GM18867 (cell line): ENCODE measurements around the gene CITED1.
A peak's percentile ranks its signal among the peaks of the same experiment; 100 is the strongest.
"Not testable (repeated sequence)": the region's sequence is repeated elsewhere in the genome, so short reads cannot be mapped to it uniquely, and the experiment has no call there.

Experiments used
- ATAC-seq: cut with Tn5 transposase; IDR thresholded peaks from one replicate; pipeline ENCODE4 v1.9.1; 2021; ENCODE audit warnings: mild to moderate bottlenecking, moderate library complexity; ENCODE audit not compliant: unreplicated experiment

The CITED1 gene, protein sequence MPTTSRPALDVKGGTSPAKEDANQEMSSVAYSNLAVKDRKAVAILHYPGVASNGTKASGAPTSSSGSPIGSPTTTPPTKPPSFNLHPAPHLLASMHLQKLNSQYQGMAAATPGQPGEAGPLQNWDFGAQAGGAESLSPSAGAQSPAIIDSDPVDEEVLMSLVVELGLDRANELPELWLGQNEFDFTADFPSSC

DNA sequence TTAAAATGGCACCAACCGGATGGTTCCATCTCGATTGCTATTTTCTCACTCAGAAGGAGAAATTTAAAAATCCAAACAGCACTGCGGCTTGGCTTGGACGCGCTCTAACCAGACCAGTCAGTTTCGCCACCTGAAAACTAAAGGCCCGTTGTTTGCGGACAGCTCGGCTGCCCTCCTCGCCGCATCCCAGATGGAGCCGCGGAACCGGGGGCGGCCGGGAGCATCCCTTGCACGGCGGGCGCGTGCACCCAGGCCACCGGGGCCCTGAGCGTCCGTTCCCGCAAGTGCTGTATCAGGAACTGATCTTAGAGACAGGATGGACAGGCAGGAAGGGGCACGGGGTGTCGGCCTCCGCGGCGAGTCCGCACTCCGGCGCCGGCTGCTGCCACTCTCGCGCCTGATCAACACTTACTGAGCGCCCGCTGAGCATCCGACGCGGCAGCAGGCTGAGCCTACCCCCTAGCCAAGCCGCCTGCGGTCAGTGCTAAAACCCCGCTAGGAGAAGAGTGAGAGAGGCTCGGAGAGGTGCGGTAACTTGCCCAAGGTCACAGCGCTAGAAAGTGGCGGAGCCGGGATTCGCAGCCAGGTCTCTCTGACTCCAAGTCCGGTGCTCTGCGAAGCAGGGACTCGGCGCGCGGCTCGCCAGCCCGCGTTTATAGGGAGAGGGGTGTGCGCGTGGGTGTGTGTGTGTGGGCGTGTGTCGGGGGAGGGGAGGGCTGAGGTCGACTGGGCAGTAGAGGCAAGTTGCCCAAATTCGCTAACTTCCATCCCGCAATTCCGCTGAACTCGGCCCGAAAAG, at the start of gene CITED1:
Gene CITED1, minus strand, starts transcription at position 629 of the 799 bp plus-strand sequence. CDS start 3,045 bp downstream, outside the sequence.
- no peak for ATAC-seq

DNA sequence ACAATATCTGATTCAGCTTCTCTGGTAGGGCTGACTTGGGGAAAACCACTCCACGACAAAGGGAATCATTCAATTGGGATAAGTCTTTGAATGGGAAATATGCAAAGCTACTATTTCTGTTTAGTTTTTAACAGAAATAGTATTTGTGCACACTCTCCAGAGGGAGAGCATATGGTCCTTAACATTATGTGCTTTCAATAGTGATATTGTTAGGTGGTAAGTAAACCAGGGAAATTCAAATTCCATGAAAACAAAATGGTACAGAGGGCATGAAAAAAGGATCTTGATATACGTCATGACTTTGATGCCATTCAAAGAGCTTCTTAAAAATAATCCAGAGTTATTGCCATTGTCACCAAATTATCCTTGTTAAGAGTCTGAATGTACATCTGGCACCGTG, 47.1 kb upstream of the CITED1 start:
- no peak for ATAC-seq

DNA sequence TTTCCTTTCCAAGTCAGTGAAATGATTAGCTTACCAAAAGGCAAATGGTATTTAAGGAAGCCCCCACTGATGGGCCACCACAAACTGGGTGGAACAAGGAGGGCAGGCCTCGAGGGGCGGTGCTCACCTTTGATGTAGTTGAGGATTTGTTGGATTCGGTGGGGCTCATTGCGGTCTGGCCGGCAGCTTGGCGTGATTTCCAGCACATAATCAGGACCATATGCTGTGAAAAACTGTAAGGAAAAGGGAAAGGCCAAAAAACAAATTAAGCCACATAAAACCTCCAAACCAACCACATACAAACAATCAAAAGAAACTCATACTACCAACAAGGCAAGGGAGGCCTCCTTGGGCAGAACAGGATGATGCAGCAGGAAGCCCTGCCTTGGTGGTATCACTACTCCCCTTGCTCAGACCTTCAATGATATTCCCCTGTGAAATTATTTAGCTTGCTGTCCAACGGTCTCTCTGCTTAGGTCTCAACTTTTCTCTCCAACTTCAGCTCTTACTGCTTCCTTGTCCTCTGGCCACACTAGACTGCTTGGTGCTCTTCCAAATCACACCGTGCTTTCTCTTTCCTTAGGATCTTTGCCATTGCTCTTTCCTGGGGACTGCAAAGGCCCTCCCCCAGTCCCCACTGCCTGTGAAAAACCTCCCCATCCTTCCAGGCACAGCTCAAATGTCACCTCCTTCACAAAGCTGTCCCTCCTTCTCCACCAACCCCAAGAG, 46.1 kb upstream of the CITED1 start:
- no peak for ATAC-seq

DNA sequence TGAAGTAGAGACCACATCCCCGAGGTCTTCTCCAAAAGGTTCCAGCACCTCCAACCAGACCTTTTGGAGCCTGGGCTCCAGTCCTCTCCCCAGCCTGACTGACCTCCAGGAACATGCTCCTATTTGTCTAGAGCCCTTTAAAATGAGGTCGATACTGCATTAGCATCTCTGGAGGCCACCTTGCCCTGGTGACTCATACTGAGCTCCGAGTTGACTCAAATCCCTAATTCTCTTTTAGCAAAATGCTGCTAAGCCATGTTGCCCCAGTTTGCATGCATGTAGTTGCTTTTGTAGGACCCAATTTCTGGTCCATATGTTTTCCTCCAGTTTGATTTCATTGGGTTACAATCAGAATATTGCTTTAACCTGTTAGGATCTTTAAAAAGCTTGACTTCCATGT, 43.5 kb upstream of the CITED1 start:
- ATAC-seq = peak; percentile 97

DNA sequence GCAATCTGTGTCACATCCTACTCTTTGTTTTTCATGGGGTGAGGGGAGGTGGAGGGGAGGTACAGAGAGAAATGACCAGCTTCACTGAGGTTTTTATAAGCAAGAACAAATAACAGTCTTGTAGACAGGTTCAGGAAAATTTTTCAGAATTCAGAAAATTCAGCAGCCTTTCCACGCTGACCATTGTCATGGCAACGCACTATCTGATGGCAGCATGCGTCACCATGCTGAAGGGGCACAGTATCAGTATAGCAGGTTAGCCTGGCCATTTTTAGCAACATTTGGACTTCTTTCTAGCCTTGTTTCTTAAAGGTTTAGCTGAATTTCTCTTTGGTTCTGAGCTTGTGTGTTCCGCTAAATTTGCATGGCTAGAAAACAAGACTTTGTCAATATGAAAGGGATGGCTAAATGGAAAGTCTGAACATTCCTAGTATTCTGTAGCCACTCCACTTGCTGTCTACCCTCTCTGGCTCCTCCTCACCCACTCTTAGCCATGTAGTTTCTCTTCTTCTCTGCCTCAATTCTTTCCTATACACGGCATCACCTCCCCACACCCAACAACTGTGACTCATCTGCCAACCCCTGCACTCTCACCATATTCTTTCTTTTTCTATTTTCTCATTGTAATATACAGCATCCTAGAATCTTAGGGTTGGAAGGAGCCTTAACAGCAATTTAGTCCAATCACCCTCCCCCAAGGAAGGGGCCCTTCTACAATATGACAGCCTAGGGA, 42.7 kb upstream of the CITED1 start:
- no peak for ATAC-seq

DNA sequence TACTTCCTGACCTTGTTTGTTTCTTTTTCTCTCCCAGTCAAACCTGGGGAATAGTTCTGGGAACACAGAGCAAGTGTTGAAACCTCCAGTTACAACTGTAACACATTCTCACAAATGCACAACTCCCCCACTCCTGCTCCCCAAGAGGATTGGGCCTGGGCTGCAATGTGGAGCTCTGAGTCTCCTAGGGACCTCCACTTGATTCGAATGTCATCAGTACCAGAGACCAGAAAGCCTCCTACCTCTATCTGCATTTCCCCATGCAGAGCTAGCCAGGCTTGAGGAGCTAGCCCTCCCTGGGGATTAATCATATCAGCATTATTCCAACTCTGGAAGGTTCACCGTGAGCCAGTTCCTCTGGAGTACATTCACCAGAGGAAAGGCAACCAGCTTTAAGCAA, 41.7 kb upstream of the CITED1 start:
- no peak for ATAC-seq

DNA sequence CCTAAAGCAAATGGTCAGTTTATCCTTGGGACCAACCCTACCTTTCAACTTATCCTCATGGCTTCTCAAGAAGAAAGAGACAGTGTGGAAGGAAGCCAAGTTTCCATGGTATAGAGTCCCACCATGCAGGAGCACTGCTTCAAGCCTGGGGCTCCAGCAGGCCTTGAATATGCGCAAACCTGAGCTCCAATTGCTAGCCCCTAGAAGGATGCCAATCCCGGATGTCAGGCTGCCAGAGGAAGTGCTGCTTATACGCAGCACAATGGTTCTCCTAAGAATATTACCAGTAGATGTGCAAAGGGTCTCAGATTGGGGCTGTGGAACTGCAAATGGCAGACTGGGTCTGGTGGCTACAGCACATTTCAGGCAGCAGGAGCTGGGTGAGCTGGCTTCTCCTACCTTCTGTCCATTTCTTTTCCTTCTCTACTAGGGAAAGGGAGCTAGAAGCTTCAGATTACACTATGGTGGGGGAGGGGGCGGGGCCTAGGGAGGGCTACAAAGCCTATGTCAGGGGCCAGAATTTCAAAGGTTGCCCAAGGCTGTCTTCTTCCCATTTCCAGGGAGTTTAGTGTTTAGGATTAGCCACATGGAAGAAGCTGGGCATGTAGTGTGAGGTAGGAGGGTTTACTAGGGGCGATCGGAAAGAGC, 40.7 kb upstream of the CITED1 start:
- ATAC-seq = no peak

DNA sequence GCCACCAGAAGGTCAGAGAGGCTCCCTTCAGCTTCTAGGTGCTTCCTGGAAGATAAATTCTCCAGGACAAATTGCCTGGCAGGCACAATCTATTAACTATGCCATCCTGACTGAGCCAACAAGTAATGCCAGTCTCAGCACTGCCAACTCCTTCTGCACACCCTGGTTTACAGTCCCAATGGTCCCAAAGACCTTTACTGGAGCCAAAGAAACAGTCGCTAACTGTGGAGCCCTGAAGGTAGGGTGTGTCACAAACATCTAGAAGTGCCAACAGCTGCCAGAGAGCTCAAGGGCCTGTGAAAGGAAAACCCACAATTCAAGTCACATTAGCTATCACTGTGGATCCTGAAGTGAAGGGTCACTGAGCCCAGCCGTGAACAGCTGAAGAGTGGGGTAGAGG, 34.9 kb upstream of the CITED1 start:
- no peak for ATAC-seq

DNA sequence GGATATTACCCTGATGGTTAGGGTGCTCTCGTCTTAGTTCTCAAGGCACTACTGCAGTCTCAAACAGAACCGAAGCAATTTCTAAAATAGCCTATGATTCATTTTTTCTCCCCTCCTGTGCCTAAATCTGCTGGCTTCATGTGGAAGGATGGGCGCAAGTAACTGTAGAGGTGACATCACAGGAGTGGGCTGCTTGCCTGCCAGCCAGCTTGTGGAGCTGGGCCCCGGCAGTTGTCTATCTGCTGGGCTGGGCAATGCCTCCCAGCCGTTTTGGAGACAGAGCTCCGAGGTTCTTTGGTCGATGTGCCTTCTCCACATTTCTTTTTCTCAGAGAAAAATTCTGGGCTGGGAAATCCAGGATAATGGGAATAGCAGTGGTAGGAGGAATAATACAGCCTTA, 34.3 kb upstream of the CITED1 start:
- ATAC-seq = no peak

DNA sequence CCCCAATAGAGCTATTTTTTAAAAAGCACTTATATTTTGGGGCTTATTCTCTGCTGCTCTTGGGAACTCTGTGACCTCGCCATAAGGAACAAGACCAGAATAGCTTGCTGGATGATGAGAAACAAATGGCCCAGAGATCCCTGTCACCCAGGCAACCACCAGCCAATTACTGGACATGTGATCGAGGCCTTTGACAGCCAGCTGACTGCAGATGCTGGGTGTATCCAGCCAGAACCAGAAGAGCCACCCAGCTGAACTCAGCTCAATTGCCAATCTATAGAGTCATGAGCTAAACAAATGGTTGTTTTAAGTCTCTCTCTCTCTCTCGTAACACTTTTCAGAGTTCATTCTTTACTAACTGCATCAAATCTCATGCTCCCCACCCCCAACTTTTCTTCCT, 24.4 kb upstream of the CITED1 start:
- ATAC-seq = no peak

DNA sequence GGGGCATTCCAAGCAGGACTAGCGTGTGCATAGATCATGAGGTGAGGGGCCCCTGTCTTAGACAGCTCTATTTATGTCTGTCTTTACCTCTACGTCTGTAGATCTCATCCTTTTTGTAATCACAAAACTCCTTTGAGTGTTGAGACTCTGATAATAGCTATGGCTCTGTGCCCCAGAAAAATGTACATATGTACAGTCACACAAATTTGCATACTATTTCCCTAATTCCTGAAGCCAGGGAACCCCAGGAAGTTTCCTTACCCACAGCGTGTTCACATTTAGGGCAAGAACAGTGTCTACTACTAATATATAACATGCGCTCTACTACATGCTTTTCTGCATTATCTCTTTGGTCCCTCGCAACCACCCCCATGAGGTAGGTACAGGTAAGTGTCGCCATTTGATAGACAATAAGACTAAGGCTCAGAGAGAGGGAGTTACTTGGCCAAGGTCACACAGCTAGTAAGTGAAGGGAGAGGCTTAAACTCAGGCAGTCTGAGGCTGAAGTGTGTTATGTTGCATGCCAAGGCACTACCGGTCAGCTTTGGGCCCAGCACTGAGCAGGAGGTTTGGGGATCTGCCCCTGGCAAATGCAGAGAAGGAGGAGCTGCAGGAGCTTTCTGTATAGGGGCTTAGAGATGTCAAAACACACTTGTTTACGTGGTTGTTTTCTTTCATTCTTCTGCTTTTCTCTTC, 21.0 kb upstream of the CITED1 start:
- ATAC-seq = no peak

DNA sequence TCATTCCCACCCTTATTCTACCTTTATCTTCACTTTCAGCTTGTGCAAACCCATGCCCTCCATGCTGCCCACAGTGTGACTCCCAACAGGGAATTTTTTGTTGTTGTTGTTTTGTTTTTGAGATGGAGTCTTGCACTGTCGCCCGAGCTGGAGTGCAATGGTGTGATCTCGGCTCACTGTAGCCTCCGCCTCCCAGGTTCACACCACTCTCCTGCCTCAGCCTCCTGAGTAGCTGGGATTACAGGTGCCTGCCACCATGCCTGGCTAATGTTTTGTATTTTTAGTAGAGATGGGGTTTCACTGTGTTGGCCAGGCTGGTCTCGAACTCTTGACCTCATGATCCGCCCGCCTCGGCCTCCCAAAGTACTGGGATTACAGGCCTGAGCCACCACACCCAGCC, 13.9 kb upstream of the CITED1 start:
- ATAC-seq = not testable (repeated sequence)

DNA sequence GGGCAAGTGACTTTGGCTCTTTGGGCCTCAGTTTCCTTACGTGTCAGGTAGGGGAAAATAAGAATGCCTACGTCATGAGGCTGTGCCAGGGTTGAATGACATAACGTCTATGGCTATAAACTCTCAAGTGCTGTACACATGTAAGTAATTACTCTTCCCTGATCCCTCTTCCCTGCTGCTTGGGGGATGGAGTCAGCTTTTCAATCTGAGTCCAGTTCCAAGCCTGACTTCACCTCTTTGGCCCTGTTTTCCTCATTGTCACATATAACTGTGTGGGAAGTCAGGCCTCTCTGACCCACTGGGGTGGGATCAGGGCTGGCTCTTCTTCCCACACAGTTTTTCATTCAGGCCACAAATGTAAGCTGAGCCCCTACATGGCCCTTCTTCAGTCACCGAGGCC, 11.4 kb upstream of the CITED1 start:
- no peak for ATAC-seq

DNA sequence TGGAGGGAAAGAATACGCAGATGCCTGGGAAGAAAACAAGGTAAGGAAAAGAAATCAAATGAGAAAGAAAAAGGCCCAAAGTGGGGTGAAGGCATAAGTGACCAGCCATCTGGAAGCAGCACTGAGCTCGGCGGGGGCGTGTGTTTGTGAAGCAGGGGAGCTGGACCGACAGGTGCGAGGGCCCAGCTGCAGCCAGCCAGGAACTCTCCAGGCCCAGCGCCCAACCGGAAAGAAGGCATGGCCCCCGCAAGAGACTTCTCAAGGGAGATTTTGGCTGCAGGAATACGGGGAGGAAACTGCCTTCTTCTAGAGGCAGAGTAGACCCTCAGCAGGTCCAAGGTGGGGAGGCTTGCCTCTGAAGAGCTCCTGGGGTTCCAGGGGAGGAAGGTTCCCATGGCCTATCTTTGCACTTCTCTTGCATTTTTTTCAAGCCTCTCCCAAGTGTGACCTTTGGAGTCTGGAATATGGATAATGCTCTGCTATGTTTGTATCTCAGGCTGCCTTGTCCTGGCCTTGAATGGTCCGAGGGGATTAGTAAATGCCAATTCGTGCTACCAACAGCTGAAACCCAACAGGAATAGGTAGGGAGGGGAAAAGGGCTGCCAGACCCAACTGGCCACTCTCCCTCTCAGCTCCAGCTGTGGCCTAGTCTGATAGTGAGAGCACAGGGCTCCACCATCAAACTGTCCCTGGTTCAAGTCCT, 10.8 kb upstream of the CITED1 start:
- ATAC-seq = no peak

DNA sequence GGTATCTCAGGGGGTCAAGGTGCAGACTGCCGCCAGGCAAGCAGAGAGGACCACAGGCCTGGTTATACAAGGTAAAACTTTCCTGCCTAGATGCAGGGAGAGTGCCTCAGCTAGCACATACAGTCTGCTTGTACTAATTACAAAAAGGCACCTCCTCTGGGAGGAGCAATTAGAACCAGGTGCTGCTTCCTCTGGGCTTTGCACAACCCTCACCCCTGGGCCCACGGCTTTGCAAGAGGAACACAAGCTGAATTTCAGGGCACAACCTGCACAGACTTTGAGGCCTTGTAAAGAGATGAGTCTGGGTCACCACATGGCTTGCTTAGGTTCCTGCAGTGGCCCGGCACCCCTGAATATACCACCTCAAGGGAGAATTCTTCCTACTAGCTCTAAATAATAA, 9.2 kb upstream of the CITED1 start:
- no peak for ATAC-seq

DNA sequence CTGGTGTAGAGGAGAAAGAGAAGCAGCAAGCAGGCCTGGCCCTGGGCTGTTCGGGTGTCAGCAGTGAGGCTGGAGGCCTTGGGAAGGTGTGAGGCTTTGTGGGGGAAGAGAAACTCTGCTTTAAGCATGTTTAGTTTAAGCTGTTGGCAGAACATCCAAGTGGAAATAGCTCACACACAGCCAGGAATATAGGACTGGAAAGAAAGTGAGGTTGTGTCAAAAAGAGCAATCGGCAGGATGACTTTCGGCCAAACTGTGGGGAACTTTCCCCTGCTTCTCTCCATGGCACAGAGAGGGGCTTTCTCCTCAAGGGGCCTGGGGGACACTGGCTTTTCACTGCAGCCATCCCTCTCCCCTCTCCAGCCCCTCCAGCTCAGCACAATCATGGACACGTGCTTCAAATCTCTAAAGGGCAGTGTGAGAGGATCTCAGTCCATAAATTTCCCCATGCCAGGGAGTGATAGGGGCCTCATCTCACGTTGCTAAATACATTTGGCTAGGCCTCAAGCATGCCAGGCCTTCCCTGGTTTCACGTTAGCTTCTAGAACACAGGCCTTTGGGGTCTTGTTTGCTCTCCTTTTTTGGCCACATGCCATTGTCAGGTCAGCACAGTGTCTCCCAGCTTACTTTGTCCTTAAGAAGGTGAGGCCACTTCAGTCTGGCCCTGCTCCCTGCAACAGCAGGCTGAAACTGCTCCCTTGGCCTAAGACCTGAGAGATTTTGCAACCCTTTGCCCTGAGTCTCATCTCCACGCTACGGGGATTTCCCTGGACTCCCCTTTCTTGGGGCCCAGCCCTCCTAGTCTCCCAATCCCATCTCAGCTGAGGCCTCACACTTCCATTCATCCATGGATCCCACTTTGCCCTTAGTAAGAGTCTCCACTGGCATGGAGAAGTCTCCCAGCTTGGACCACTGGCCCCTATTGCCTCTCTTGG, 8.3 kb upstream of the CITED1 start:
- ATAC-seq = no peak

DNA sequence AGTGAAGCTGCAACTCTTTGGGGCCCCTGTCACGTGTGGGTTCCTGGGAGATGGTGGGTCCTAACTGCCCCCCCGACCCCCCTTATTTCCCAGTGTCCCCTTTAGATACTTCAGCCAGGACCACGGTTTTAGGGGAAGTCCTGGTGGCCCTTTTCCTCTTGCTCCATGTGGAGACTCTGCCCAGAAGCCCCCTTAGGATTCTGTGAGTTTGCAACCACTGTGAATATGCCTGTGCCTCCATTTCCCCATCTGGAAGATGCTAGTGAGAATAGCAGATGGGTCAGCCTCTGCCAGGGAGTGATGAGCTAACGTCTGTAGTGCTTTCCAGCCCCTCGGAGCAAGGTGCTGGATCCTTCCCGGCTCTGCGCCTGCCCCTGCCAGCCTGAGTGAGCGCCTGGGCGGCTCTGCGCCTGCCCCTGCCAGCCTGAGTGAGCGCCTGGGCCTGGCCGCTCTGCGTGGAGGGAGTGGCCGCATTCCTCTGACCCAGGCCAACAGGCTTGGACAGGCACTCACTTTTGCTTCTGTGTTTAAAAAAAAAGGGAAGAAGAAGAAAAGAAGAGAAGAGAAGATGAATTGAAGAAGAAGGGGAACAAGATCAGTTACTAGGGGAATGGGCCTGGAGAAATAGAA, 6.7 kb upstream of the CITED1 start:
- ATAC-seq = no peak
